ENCODE results near the gene SORBS1.

DNA sequence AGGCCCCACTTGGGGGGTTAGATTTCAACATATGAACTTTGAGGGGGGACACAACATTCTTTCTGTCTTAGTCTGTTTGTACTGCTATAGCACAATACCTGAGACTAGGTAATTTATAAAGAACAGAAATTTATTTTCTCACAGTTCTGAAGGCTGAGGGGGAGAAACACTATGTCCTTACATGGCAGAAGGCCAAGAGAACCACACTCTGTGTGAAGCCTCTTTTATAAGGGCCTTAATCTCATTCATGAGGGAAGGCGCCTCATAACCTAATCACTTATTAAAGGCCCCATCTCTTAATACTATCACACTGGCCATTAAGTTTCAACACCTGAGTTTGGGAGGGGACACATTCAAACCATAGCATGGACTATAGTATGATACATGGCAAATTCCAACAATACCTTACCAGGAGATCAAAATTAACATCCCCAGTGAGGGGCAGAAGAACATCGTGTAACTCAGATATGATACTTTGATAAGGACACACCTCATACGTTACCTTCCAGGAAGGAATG is 261.1 kb downstream of the SORBS1 start:
- TF ChIP-seq CTCF (IDR thresholded peaks at IDR 0.05; ENCODE audit: insufficient read depth, low read depth, low read length) (no peak), EZH2 (IDR thresholded peaks at IDR 0.05; ENCODE audit: insufficient read depth, low read length) (no peak)

All from astrocyte (in vitro differentiated cells and primary cell).